Breast epithelium (tissue), 4 donors: ENCODE measurements around the gene PORCN. TPM values are rescaled to one million over a fixed set of nuclear protein-coding genes. Genes with fewer than 3 reads are reported as not detected.

Experiments used
- DNase-seq, 2 donors: peaks; one replicate each; pipeline ENCODE4 v3.0.0-alpha.2; 2019; ENCODE audit warnings: low spot score in 2 of 2
- H3K27ac ChIP-seq, 2 donors: fragments of 200-600 bp; sonication (generic) in 1 of 2; one replicate each; pipeline ENCODE4 v1.5.1; 2016 to 2019; ENCODE audit warnings: mild to moderate bottlenecking in 1 of 2
- H3K27me3 ChIP-seq, 2 donors: fragments of 200-600 bp; sonication (generic) in 1 of 2; one replicate each; pipeline versions ENCODE4 v1.5.1 to v1.6.0; 2017 to 2019; ENCODE audit warnings: control low read depth in 1 of 2, mild to moderate bottlenecking in 1 of 2
- H3K36me3 ChIP-seq: fragments of 200-600 bp; one replicate; pipeline ENCODE4 v1.5.1; 2019
- H3K4me1 ChIP-seq, 2 donors: fragments of 200-600 bp; sonication (generic); one replicate each; pipeline ENCODE4 v1.5.1; 2016 to 2019; ENCODE audit warnings: control low read depth in 1 of 2
- H3K4me3 ChIP-seq, 3 donors: fragments of 200-600 bp; sonication (generic); 1 replicate in 2 of 3; 2 replicates in 1 of 3; pipeline ENCODE4 v1.5.1; 2016 to 2019; ENCODE audit warnings: mild to moderate bottlenecking in 3 of 3, moderate library complexity in 2 of 3
- H3K9me3 ChIP-seq, 2 donors: fragments of 200-600 bp; sonication (generic) in 1 of 2; one replicate each; pipeline ENCODE4 v1.5.1; 2016 to 2019; ENCODE audit warnings: control low read depth in 1 of 2
- POLR2A ChIP-seq: fragments of 450-650 bp; IDR thresholded peaks from one replicate; pipeline ENCODE4 v1.6.1; 2016; ENCODE audit warnings: antibody characterized with exemption, mild to moderate bottlenecking, moderate library complexity
- POLR2AphosphoS5 ChIP-seq, 3 donors: sonication (generic); formaldehyde crosslinking; IDR thresholded peaks; one replicate each; pipeline ENCODE4 v1.6.1; 2017; ENCODE audit warnings: antibody characterized with exemption in 3 of 3
- intact Hi-C: fragments of 100-400 bp; cut with DNase I; formaldehyde crosslinking; loops from one replicate; pipeline ENCODE4 v1.15.1; 2023; ENCODE audit warnings: low total_unique reads
- total RNA-seq, 3 donors: library from RNA; depleted of rRNA; stranded (reverse); fragments of >200 nt; gene quantifications; one replicate each; pipeline ENCODE4 v1.1.0, GENCODE V29; 2016
- TF ChIP-seq, protein P1 (sequence below), 3 donors: fragments of 450-650 bp; IDR thresholded peaks; one replicate each; pipeline ENCODE4 v1.5.1; 2016 to 2017; ENCODE audit warnings: antibody characterized with exemption in 3 of 3, mild to moderate bottlenecking in 3 of 3, moderate library complexity in 3 of 3

Gene PORCN
- total RNA-seq, 3 donors from 2014 or later: 12.1 to 22.1 (median 17.0) TPM

DNA sequence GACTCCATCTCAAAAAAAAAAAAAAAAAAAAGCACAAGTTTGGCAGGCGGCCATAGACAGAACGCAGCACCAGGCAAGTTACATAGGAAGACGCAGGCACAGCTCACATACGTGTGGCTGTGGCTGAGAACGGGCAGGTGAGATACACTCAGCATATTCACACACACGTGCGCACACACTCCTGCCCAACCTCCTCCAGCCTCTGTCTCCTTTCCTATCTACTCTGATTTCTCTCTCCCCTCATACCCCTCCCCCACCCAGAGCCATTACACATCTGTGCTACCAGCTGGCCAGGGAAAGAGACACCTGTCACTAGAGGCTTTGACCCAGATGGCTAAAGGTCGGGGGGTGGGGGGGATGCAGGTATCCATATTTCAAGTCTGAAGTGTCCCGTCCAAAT, 36.6 kb upstream of the PORCN start:
- DNase-seq: no peak
- Histone ChIP-seq H3K4me3 (no peak overlapping the region), H3K27me3 (peaks cover 0 to 36% of the 10 kb centered on the region in 2 donors), H3K36me3 (no peaks in the 10 kb centered on the region), H3K27ac (no peak overlapping the region), H3K4me1 (no peaks in the 10 kb centered on the region), H3K9me3 (no peaks in the 10 kb centered on the region)
- intact Hi-C loops: no loop called here
- TF ChIP-seq POLR2A (no peak), POLR2AphosphoS5 (IDR thresholded peaks at IDR 0.05) (no peak)
- TF ChIP-seq, protein P1, sequence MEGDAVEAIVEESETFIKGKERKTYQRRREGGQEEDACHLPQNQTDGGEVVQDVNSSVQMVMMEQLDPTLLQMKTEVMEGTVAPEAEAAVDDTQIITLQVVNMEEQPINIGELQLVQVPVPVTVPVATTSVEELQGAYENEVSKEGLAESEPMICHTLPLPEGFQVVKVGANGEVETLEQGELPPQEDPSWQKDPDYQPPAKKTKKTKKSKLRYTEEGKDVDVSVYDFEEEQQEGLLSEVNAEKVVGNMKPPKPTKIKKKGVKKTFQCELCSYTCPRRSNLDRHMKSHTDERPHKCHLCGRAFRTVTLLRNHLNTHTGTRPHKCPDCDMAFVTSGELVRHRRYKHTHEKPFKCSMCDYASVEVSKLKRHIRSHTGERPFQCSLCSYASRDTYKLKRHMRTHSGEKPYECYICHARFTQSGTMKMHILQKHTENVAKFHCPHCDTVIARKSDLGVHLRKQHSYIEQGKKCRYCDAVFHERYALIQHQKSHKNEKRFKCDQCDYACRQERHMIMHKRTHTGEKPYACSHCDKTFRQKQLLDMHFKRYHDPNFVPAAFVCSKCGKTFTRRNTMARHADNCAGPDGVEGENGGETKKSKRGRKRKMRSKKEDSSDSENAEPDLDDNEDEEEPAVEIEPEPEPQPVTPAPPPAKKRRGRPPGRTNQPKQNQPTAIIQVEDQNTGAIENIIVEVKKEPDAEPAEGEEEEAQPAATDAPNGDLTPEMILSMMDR (IDR thresholded peaks at IDR 0.05): no peak

DNA sequence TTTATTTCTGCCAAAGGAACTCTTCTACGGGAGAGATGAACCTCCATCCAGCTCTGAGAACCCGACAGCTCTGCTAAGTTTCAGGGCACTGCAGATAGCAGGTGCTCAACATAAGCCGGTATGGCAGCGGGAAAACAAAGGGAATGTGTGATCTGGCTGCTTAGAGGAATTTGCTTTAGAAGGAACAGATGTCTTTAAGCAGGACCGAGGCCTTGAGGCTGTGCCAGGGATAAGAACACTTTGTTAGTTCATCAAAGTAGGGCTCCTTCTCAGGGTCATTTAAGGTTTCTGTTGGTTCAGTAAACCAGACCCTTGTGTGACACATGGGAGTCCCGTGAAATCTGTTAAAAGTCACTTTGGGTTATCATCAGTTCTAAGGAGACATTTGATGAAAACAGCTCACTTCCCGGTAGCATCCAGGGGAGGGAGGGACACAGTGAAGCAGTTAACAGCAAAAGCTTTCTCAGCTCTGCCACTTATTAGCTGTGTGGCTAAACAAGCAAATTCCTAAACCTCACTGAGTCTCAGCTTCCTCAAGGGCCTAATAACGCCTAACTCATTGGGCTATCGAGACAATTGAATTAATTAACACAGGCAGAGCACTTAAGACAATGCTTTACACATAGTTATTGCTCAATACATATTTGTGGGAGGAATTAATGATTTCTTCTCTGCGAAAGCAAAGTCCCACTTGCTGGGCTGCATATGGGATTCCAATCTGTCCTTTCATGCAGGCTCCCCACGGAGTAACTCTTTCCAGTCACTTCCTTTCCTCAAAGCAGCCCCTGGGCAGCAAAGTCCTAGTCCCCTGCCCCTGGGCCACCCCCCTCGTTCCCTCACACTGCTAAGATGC, 35.7 kb upstream of the PORCN start:
- Histone ChIP-seq H3K4me3 (no peak overlapping the region), H3K9me3 (no peaks in the 10 kb centered on the region), H3K27ac (peak overlapping the region in 1 of 2 donors; percentile 48), H3K36me3 (no peaks in the 10 kb centered on the region), H3K4me1 (no peaks in the 10 kb centered on the region), H3K27me3 (peaks cover 0 to 28% of the 10 kb centered on the region in 2 donors)
- DNase-seq: no peak
- intact Hi-C loops: no loop called here
- TF ChIP-seq POLR2A (no peak), POLR2AphosphoS5 (IDR thresholded peaks at IDR 0.05) (no peak)
- TF ChIP-seq, protein P1 (IDR thresholded peaks at IDR 0.05): no peak

DNA sequence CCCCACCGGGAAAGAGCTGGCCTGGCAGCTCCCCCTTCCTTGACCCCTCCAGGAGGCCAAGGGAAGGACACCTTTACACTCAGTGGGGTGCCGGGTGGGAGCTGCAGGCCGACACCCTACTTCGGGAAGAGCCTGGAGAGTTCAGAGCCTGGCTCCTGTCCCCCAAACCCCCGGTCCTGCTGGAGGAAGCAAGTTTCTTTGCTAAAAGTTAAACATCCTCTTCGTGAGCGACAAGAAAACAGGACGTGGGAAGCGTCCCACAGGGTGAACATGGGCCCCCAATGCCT, 35.1 kb upstream of the PORCN start:
- no peak for DNase-seq
- Histone ChIP-seq H3K27ac (peak overlapping the region in 1 of 2 donors; percentile 48), H3K36me3 (no peaks in the 10 kb centered on the region), H3K4me1 (no peaks in the 10 kb centered on the region), H3K27me3 (peaks cover 0 to 26% of the 10 kb centered on the region in 2 donors), H3K9me3 (no peaks in the 10 kb centered on the region), H3K4me3 (no peak overlapping the region)
- intact Hi-C loops: no loop called here
- no peak for TF ChIP-seq POLR2A
- TF ChIP-seq, protein P1 (IDR thresholded peaks at IDR 0.05): no peak
- no peak for TF ChIP-seq POLR2AphosphoS5 (IDR thresholded peaks at IDR 0.05)

DNA sequence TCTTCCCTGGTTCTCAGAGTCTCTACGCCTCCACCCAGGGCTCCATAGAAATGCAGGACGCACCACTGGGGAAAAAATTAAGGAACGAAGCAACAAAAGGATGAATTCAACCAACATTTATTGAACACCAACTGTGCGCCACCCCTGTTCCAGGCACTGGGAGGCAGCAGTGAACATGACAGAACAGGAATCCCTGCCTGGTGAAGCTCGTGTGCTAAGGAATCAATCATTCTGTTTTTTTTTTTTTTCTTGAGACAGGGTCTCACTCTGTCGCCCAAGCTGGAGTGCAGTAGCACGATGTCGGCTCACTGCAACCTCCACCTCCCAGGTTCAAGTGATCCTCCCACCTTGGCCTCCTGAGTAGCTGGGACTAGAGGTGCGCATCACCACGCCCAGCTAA, 34.7 kb upstream of the PORCN start:
- intact Hi-C loops: no loop called here

DNA sequence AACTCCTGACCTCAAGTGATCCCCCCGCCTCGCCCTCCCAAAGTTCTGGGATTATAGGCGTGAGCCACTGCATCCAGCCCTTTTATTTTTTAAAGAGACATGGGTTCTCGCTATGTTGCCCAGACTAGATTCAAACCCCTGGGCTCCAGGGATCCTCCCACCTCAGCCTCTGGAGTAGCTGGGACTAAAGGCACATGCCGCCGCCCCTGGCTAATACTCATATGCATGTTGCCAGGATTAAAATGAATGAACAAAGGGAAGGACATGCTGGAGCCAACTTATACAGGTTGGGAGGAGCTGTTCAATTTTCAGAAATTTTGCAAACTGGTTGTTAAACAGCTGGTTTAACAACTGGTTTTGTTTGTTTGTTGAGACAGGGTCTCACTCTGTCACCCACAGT, 34.2 kb upstream of the PORCN start:
- TF ChIP-seq, protein P1 (IDR thresholded peaks at IDR 0.05): no peak
- TF ChIP-seq POLR2A (no peak), POLR2AphosphoS5 (IDR thresholded peaks at IDR 0.05) (no peak)
- H3K27me3 ChIP-seq: peaks cover 0 to 22% of the 10 kb centered on the region in 2 donors
- H3K4me1 ChIP-seq: no peaks in the 10 kb centered on the region
- H3K36me3 ChIP-seq: no peaks in the 10 kb centered on the region
- DNase-seq: no peak
- intact Hi-C loops: no loop called here
- no peak overlapping the region for H3K27ac ChIP-seq
- no peak overlapping the region for H3K4me3 ChIP-seq
- no peaks in the 10 kb centered on the region for H3K9me3 ChIP-seq

More for the DNA sequence above, 34.7 kb upstream of the PORCN start:
- H3K36me3 ChIP-seq: no peaks in the 10 kb centered on the region
- TF ChIP-seq POLR2AphosphoS5 (IDR thresholded peaks at IDR 0.05) (no peak), POLR2A (no peak)
- TF ChIP-seq, protein P1 (IDR thresholded peaks at IDR 0.05): no peak
- H3K4me1 ChIP-seq: no peaks in the 10 kb centered on the region
- no peaks in the 10 kb centered on the region for H3K9me3 ChIP-seq
- H3K4me3 ChIP-seq: no peak overlapping the region
- H3K27me3 ChIP-seq: peaks cover 0 to 24% of the 10 kb centered on the region in 2 donors
- H3K27ac ChIP-seq: no peak overlapping the region
- DNase-seq: no peak
